HepG2 (cell line): ENCODE results near the gene HS3ST2. TPM values are rescaled to one million over a fixed set of nuclear protein-coding genes. Genes with fewer than 3 reads are reported as not detected.
"Not testable (repeated sequence)": the region's sequence is repeated elsewhere in the genome, so short reads cannot be mapped to it uniquely, and the experiment has no call there.

Experiments used
- ATAC-seq: fragments of 200-7000 bp; cut with Tn5 transposase; 3 replicates; pipeline ENCODE4 v1.9.1; 2020; ENCODE audit warnings: mild to moderate bottlenecking, moderate library complexity
- BruUV-seq: library from RNA; stranded (reverse); fragments of 400-500 nt; replicated peaks from 2 replicates; lab custom pipeline; 2021; lab: Mats Ljungman, UMichigan
- CTCF ChIA-PET: fragments of 300-600 bp; formaldehyde crosslinking; extraction: SDS; loops from one replicate; lab custom pipeline; 2021; ENCODE audit warnings: low total read pairs, inconsistent platforms, low intra/inter-chr PET ratio; lab: Yijun Ruan, JAX
- POLR2A ChIA-PET: fragments of 350-600 bp; sonication (Branson Sonifier 250); formaldehyde crosslinking; loops from one replicate; lab custom pipeline; 2020; ENCODE audit warnings: antibody characterized with exemption, inconsistent platforms; lab: Yijun Ruan, JAX
- DNase-seq: peaks from one replicate; pipeline ENCODE4 v3.0.0-alpha.2; 2015; ENCODE audit warnings: low spot score
- FAIRE-seq: peaks from 3 replicates; lab custom pipeline; 2011; peaks lifted over from hg19 to GRCh38; lab: Jason Lieb, UNC
- H2AFZ ChIP-seq: one replicate; pipeline ENCODE4 v1.6.1; 2011; ENCODE audit warnings: low read length, inconsistent platforms
- H3K27ac ChIP-seq: fragments of 300-600 bp; 3 replicates; pipeline ENCODE4 v1.8.0; 2011; ENCODE audit warnings: mixed run types, mild to moderate bottlenecking, mixed read lengths, low read length, inconsistent platforms; ENCODE audit not compliant: insufficient read depth; ENCODE audit errors: extremely low read length
- H3K27me3 ChIP-seq, 2 experiments: fragments of 200-600 bp in 1 of 2; 2 replicates in 1 of 2; 3 replicates in 1 of 2; pipeline versions ENCODE4 v1.6.0 to v1.8.0; 2011; ENCODE audit warnings: low read length in 2 of 2, mild to moderate bottlenecking in 2 of 2, moderate library complexity in 2 of 2, inconsistent platforms in 1 of 2; ENCODE audit not compliant: insufficient read depth in 2 of 2, control insufficient read depth in 1 of 2
- H3K36me3 ChIP-seq, 2 experiments: fragments of 200-600 bp in 1 of 2; replicated peaks in 1 of 2; 2 replicates in 1 of 2; 3 replicates in 1 of 2; pipeline versions ENCODE4 v1.5.1 to v1.8.0; 2011; ENCODE audit warnings: low read length in 2 of 2, inconsistent platforms in 1 of 2; ENCODE audit not compliant: insufficient read depth in 2 of 2, control insufficient read depth in 1 of 2
- H3K4me1 ChIP-seq: 2 replicates; pipeline ENCODE4 v1.5.1; 2012; ENCODE audit warnings: low read length, inconsistent platforms; ENCODE audit not compliant: insufficient read depth
- H3K4me2 ChIP-seq: 2 replicates; pipeline ENCODE4 v1.6.0; 2011; ENCODE audit warnings: low read depth, low read length, inconsistent platforms
- H3K4me3 ChIP-seq, 3 experiments: fragments of 200-600 bp in 1 of 3; sonication (generic), shearing (Covaris generic) in 1 of 3; replicated peaks in 1 of 3; 2 replicates each; pipeline ENCODE4 v1.5.1; 2011 to 2016; ENCODE audit warnings: low read length in 3 of 3, inconsistent platforms in 2 of 3, low read depth in 2 of 3, mild to moderate bottlenecking in 2 of 3, control low read depth in 1 of 3, mixed read lengths in 1 of 3; ENCODE audit not compliant: insufficient read depth in 1 of 3
- H3K79me2 ChIP-seq: one replicate; pipeline ENCODE4 v1.6.1; 2011; ENCODE audit warnings: low read length, inconsistent platforms; ENCODE audit not compliant: insufficient read depth
- H3K9ac ChIP-seq: 2 replicates; pipeline ENCODE4 v1.6.0; 2011; ENCODE audit warnings: mild to moderate bottlenecking, low read depth, low read length, inconsistent platforms; ENCODE audit not compliant: insufficient read depth
- H3K9me3 ChIP-seq: 2 replicates; pipeline ENCODE4 v1.5.1; 2012; ENCODE audit warnings: mild to moderate bottlenecking, low read length
- H4K20me1 ChIP-seq: 2 replicates; pipeline ENCODE4 v1.6.0; 2011; ENCODE audit warnings: inconsistent platforms, mild to moderate bottlenecking, low read length, moderate library complexity; ENCODE audit not compliant: insufficient read depth
- IKZF1 ChIP-seq: fragments of 450-650 bp; IDR thresholded peaks from 2 replicates; pipeline ENCODE4 v1.7.1; 2016
- NFKB2 ChIP-seq: sonication (generic); formaldehyde crosslinking; IDR thresholded peaks from 2 replicates; pipeline ENCODE4 v1.4.0; 2020; ENCODE audit warnings: missing genetic modification reagents, borderline replicate concordance
- PAXIP1 ChIP-seq: sonication (generic); formaldehyde crosslinking; conservative IDR thresholded peaks from 2 replicates; pipeline ENCODE4 v1.4.0; 2020; ENCODE audit warnings: mild to moderate bottlenecking, missing genetic modification reagents, moderate library complexity
- ZNF850 ChIP-seq: sonication (generic); formaldehyde crosslinking; conservative IDR thresholded peaks from 2 replicates; pipeline ENCODE4 v1.9.0; 2021; ENCODE audit warnings: mild to moderate bottlenecking, missing genetic modification reagents
- WGBS: methylation state at CpG from one replicate; pipeline ENCODE4 v1.1.6; 2017; ENCODE audit warnings: low lambda C conversion rate; 5-methylcytosine and 5-hydroxymethylcytosine counted together
- in situ Hi-C: cut with HindIII; loops from 2 replicates; pipeline ENCODE4 v1.10.0; 2017; ENCODE audit warnings: low pct_unique_long_range_greater_than_20kb; ENCODE audit not compliant: extremely low pct_ligation_motif_present
- intact Hi-C: fragments of 100-400 bp; cut with micrococcal nuclease; formaldehyde crosslinking; loops from one replicate; pipeline ENCODE4 v1.10.0; 2022; ENCODE audit not compliant: unreplicated experiment
- polyA plus RNA-seq, 8 experiments: library from polyadenylated mRNA; depleted of rRNA in 3 of 8; stranded (reverse) in 7 of 8; unstranded in 1 of 8; fragments of >200 nt; fragmentation: Illumina TruSeq in 4 of 8; extraction: Trizol in 4 of 8; gene quantifications; 2 replicates each; pipeline versions ENCODE4 v1.2.1 to v1.2.3, GENCODE V29; 2011 to 2016; ENCODE audit warnings: low read depth in 4 of 8, missing spikeins in 1 of 8, mixed read lengths in 1 of 8; ENCODE audit not compliant: insufficient read depth in 1 of 8
- total RNA-seq, 5 experiments: library from RNA; depleted of rRNA; stranded (reverse); fragments of >200 nt; fragmentation: Illumina TruSeq; extraction: Trizol; gene quantifications; 2 replicates each; pipeline ENCODE4 v1.2.3, GENCODE V29; 2016; ENCODE audit warnings: low read depth in 1 of 5

Gene HS3ST2
- total and polyA plus RNA-seq, 2 of the 13 experiments (the other 11 are each of a cell fraction or from before 2014, with no cell fraction given), result not detected

- TF ChIP-seq PAXIP1 (no peak), NFKB2 (CRISPR knock-in tag) (no peak), ZNF850 (no peak)
These were observed 124.7 kb downstream of the HS3ST2 start (continued) for GRCh38 chr16:22938647-22939046.

GRCh38 chr16:22939744-22940363 lies 125.9 kb downstream of the HS3ST2 start:
- H3K9ac ChIP-seq, ATAC-seq, BruUV-seq, H2AFZ ChIP-seq, H3K4me3 ChIP-seq, CTCF ChIA-PET, H3K27ac ChIP-seq, H3K4me2 ChIP-seq, H3K4me1 ChIP-seq, FAIRE-seq, H3K9me3 ChIP-seq, in situ Hi-C loops, POLR2A ChIA-PET, H3K79me2 ChIP-seq, DNase-seq, H3K36me3 ChIP-seq, intact Hi-C loops, H4K20me1 ChIP-seq: not testable (repeated sequence)
- 0 out of 2 replicates have a peak, but pooled peaks have one; percentile 31 for TF ChIP-seq IKZF1
- WGBS, result 50% methylated on average over 4 of the region's 4 CpGs
- peaks cover 0 to 11% of the 10 kb centered on the region in 2 experiments; a peak in 1 of 5 replicates for H3K27me3 ChIP-seq
